Iris pigment epithelial cell (primary cell): ENCODE measurements around the gene CTNNBL1.
A peak's percentile ranks its signal among the peaks of the same experiment; 100 is the strongest.

Source experiments
- DNase-seq: peaks from one replicate; pipeline ENCODE4 v3.0.0-alpha.2; 2011; ENCODE audit warnings: low read depth

CTNNBL1 gene

GRCh38 chr20:37899105-37900045 is 205.5 kb downstream of the CTNNBL1 start:
- no peak for DNase-seq

DNA sequence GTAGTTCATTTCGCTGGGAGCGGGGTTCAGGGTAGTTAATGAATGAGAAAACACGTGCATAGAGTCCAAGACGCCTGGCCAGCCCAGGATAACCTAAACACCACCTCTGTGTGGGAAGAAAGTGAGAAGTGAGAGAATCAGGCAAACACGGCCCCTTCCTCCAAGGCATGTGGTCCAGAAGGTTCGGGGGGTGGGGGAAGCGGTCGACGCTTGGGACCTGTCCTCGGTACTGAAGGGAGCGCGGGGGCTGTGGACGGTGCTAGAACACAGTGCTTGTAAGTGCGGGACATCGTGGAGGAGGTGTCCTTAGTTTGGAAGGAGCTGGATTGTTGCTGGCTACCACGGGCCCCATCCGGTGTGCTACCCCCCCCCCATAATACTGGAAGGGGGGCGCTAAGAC is 207.4 kb downstream of the CTNNBL1 start:
- peak; percentile 27 for DNase-seq

- DNase-seq, result peak; percentile 87
These were observed 208.0 kb downstream of the CTNNBL1 start for GRCh38 chr20:37901654-37902503.

DNA sequence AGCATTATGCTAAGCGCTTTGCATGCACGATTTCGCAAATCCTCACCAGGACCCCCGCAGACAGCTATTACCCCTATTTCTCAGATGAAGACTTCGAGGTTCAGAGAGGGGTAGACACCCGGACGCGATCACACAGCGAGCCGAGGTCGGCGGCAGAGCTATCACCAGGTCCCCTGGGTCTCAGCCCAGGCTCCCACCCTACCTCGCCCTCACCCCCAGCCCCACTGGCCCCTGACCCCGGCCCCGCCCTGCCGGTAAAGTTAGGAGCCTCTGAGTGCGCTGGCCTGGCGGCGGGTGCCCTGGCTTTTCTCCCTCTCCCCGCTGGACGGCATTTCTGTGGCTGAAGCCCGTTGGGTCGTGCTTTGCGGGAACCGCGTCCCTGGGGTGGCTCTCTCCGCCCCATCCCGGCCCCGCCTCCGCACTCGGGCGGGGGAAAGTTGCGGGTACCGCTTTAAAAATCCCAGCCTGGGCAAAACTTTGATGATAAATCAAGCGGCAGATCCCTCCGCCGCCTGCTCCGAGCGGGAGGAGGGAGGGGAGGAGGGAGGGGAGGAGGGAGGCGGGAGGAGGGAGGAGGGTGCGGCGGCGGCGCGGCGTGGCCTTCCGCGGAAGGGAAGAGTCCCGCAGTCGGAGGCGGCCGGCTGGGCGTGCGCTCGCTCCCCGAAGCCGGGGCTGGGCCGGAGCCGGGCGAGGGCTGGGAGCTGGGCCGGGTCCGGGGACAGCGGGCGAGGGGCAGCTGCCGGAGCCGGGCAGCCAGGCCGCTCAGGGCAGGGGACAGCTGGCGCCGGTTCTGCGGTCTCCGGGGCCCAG is 208.9 kb downstream of the CTNNBL1 start, which contains the start of gene VSTM2L:
Gene VSTM2L (plus strand): TSS at position 624 of the 810 bp plus-strand sequence. CDS start 224 bp downstream, outside the sequence.
- peak; percentile 75 for DNase-seq

DNA sequence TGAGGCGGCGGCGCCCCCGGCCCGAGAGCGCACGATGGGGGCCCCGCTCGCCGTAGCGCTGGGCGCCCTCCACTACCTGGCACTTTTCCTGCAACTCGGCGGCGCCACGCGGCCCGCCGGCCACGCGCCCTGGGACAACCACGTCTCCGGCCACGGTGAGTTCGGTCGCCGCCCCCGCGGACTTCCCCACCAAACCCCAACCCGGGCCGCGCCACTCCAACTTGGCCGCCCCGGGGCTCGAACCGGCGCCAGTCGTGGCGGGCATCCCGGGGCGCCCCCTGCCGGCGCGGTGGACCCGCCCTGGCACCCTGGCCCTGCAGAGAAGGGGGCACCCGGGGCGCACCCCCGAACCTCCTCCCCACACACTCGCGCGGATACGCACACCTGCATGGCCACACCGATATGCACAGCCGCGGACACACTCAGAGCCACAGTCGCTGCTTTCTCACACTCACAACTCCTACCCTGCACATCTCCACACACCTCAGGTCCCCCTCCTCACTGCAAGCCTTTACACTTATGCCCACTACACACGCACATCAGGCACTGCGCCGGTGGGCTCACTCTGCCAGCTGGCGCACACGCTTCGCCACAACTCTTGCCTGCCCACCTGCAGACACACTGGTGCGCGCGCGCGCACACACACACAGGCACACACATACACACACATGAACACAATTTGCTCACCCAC is 209.6 kb downstream of the CTNNBL1 start:
- DNase-seq, result no peak

DNA sequence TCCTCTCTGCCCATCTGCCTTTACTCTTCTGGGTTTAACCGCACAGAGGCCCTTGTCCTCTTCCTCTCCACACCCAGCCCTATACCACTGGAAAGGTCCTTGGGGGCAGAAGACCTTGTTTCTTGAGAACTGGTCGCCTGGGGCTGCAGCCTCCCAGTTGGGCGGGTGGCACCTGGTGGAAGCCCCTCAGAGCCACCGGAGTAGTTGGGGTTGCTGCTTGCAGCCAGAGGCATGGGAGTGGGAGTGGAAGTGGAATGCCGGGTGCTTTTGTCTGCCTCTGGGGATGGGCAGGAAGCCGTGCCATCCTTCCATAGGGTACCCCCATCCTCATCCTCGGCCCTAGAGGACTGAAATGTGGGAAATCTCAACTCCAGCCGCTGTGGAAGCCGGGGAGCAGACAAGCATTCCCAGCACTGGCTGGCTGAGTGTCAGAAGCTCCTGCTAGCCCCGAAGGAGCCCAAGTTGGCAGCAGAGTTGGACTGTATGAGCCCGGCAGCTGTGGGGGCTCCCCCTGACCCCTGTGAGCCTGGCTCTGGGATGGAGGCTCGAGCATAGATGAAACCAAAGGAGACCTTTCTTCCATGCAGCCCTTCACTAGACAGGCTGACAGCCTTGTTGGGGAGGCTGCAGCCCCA is 210.3 kb downstream of the CTNNBL1 start:
- no peak for DNase-seq

- no peak for DNase-seq
These were observed 211.1 kb downstream of the CTNNBL1 start for GRCh38 chr20:37904845-37905373.

DNA sequence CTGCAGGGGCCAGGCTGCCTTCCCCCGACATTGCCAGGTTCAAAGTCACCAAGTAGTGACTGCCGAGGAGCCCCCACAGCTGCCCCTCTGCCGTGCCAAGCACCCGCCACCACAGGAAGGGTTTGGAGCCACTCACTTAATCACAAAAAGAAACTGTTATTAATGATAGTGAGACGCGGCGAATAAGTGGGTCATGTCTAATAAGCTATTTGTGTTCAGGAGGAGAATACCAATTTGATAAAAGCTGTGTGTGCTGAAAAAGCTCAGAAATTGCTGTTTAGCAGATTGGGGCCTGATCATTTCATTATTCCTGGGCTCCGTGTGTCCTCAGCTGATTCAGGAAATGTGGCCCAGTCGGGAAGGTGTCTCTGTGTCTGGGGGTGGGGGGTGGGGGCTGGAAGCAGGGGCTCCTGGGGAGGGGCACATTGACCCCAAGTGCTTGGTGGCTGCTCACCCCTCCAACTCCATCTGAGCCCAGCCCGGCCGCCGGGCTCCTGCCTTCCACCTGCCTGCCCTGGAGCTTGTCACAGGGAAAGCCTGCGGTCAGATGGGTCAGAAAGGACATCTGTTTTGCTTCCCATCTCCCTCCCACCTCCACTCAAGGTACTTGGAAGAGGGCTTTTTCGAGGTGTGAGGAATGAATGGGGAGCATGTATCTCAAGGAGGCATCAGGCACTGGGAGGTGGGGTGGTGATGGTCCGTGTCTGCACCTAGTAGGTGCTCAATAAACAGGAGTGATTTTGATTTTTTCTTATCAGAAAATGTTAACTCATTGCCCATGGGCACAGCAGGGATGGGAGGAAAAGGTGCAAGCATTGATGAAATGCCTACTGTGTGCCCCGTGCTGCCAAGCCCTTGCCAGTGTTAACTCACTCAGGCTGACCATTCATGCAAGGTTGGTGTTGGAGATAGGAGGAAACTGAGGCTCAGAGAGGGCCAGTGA is 212.1 kb downstream of the CTNNBL1 start:
- DNase-seq, result no peak

DNA sequence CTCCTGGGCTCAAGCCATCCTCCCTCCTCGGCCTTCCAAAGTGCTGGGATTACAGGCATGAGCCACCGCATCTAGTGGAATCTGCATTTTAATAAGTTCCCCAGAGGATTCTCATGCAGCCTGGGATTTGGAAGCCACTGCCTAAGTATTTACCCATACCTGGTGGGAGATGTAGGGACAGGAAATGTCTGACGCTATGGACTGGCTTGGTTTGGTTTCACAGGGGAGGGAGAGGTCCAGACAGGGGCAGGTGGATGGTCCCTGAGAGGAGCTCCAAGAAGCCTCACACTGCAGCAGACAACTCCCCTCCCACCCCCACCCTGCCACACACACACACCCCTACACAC is 213.5 kb downstream of the CTNNBL1 start:
- DNase-seq, result no peak

- peak; percentile 83 for DNase-seq
These were observed 214.0 kb downstream of the CTNNBL1 start for GRCh38 chr20:37907677-37908401.

DNA sequence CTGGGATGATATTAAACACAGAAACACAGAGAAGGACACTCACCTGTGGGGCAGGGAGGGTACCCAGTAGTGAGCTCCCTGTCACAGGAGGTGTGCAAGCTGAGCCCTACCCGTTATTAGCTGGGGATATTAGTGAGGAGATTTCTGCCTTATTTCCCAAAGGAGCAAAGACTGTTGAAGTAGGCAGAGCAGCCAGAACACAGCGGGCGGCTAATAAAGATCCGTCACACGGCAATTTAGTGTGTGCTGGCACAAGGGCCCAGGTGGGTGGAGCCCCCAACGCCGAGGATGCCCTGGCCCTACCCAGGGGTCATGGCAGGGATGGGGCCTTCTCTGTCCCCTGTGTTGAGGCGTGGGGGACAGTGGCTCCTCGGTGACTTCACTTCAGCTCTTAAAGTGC is 217.4 kb downstream of the CTNNBL1 start:
- no peak for DNase-seq

- DNase-seq, result peak; percentile 29
These were observed 218.0 kb downstream of the CTNNBL1 start for GRCh38 chr20:37911838-37912281.

- DNase-seq, result no peak
These were observed 219.0 kb downstream of the CTNNBL1 start for GRCh38 chr20:37912874-37913273.

DNA sequence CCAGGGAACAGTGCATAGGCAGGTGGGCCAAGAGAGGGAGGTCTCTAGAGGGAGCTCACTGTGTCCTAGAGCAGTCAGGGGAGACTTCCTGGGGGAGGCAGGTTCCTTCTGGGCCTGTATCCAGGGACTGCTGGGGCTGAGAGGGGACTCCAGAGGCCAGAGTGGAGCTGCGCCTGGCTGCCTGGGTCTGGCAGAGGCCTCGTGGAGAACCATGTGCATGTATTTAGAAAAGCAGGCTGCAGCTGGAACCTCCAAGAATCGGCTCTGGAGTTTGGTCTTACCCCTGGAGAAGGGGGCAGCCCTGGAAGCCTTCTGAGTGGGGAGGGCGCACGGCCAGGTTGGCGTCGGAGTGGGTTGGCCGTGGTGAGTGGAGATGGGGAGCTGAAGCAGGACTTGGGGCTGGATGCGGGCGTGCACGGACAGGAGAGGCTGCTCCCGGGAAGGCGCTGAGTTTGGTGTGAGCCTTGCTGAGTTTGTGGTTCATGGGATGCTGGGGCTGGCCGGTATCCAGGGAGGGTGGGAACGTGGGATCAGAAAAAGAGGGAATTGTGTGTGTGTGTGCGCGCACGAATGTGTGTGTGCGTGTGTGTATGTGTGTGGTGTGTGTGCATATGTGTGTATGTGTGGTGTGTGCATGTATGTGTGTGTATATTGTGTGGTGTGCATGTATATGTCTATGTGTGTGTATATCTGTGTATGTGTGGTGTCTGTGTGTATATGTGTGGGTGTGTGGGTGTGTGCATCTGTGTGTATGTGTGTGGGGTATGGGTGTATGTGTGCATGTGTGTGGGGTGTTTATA is 219.9 kb downstream of the CTNNBL1 start:
- DNase-seq, result no peak

DNA sequence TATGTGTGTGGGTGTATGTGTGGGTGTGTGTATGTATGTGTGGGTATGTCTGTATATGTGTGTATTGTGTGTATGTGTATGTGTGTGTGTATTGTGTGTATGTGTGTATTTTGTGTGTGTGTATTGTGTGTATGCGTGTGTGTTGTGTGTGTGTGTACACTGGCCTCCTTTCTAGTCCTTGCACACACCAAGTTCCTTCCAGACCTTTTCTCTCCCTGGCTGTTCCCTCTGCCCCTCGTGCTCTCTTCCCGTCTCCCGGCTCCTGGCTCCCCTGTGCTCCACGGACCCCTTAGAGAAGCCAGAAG is 220.5 kb downstream of the CTNNBL1 start:
- no peak for DNase-seq

- DNase-seq, result no peak
These were observed 221.0 kb downstream of the CTNNBL1 start for GRCh38 chr20:37914672-37915433.

- DNase-seq, result no peak
These were observed 221.6 kb downstream of the CTNNBL1 start for GRCh38 chr20:37915434-37915787.
